ENCODE measurements around the gene COA3.

Gene COA3

DNA sequence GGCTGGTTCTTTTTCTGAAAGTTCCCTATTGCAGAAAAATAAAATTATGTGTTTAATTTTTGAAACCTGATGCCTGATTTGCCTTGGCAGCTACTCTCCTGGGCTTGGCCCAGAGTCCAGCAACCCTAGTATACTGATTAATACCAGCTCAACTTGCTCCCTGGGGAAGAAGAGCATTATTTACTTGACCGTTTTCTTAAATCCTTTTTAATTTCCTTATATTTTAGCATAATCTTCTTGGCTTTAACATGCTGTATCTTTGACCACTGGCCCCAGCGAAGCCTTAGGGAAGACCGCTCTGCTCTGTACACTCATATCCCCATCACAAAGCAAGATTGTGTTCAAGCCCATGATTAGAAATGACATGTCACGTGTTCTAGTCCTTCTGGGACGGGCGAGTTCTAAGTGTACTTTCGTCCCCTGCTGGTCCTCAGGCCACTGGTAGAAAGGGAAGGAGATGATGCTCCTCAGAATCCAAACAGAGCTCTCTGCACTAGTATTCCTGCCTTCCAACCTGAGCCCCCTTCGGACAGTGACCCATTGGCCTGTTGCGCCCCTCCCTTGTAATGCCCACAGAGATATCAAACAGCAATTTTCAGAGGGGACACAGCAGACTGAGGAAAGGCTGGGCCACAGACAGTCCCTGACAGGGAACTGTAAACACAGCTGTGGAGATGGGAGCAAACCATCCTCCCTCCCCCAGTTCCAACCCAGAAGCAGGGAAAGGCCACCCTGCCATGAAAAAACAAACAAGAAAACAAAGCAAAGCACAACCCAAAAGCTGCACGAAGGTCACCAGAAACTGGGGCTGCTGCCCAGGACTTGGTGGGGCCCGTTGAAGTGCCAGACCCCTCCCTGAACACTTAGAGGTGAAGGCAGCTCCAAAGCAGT, 49.4 kb downstream of the COA3 start:
- no peak for DNase-seq

DNA sequence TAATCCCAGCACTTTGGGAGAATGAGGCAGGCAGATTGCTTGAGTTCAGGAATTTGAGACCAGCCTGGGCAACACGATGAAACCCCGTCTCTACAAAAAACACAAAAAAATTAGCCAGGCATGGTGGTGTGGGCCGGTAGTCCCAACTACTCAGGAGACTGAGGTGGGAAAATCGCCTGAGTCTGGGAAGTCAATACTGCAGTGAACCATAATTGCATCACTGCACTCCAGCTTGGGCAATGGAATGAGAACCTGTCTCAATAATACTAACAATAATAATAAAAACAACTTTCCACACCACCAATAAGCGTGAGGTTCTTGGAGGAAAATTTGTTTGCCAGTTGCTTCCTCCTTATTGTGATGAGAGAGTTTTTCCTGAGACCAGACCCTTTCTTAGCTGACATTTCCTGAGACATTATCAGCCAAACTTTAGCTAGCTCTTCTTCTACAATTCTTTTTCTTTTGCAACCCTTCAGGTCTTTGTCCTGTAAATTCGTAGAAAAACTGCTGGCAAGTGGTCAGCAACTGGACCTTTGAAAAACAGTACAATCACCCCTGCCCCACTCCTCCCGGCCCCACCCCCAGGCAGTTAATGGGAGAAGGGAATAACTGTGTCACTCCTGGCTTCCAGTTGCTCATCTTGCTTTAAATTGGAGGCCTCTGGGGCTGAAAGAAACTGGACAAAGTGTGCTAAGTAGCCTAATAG, 50.1 kb downstream of the COA3 start:
- no peak for DNase-seq

Measured in NCI-H226 (cell line).